ENCODE data around the gene HPSE2.

- TF ChIP-seq POLR2AphosphoS5 (IDR thresholded peaks at IDR 0.05) (no peak), CTCF (IDR thresholded peaks at IDR 0.05) (no peak), EP300 (IDR thresholded peaks at IDR 0.05) (no peak)
Observed at GRCh38 chr10:99172950-99173349, 62.7 kb downstream of the HPSE2 start.

Measured in sigmoid colon (tissue), 4 donors.